22Rv1 (cell line): Measurements from ENCODE around the gene RRP12.
"Not testable (repeated sequence)": the region's sequence is repeated elsewhere in the genome, so short reads cannot be mapped to it uniquely, and the experiment has no call there.

Experiments used
- H3K27ac ChIP-seq: fragments of 450-650 bp; 2 replicates; pipeline ENCODE4 v1.5.1; 2017
- ZFX ChIP-seq: fragments of 450-650 bp; IDR thresholded peaks from 2 replicates; pipeline ENCODE4 v1.6.1; 2017; ENCODE audit warnings: antibody characterized with exemption, borderline replicate concordance
- TF ChIP-seq, protein P1 (sequence below): fragments of 450-650 bp; IDR thresholded peaks from 2 replicates; pipeline ENCODE4 v1.5.1; 2017; ENCODE audit warnings: mild to moderate bottlenecking

The RRP12 gene

DNA sequence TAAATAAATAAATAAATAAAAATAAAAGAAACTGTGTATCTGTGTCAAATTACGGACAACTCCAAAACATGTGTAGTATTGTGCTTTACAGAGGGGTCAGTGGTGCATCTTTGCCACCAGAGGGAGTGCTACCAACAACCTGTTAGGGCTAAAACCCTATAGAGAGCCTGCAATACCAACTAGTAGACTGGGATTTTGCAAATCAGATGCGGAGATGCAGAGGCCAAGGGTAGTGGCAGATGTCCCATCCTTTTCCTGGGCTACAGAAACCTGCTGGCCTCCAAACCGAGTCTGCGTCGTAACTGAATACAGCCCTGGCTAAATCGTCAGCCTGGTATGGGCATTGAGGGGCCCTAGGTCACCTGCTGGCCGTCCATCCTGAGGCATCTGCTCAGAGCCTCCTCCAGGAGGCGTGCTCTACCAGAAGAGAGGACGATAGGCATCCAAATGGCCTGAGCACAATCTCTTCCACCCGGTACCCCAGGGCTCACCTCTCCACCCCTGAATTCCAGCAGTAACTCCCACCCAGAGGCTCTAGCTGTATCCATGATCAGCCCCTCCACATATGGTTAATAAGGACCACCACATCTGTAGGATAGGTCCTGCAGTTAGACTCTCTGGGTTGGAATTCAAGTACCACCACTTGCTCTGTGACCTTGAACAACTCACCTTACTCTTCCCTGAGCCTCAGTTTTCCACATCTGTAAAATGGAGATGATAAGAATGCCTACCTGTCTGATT lies 6.2 kb upstream of the RRP12 start:
- 0 out of 2 replicates have a peak overlapping the region, but pooled peaks have one; percentile 8 for H3K27ac ChIP-seq
- no peak for TF ChIP-seq ZFX
- TF ChIP-seq, protein P1, sequence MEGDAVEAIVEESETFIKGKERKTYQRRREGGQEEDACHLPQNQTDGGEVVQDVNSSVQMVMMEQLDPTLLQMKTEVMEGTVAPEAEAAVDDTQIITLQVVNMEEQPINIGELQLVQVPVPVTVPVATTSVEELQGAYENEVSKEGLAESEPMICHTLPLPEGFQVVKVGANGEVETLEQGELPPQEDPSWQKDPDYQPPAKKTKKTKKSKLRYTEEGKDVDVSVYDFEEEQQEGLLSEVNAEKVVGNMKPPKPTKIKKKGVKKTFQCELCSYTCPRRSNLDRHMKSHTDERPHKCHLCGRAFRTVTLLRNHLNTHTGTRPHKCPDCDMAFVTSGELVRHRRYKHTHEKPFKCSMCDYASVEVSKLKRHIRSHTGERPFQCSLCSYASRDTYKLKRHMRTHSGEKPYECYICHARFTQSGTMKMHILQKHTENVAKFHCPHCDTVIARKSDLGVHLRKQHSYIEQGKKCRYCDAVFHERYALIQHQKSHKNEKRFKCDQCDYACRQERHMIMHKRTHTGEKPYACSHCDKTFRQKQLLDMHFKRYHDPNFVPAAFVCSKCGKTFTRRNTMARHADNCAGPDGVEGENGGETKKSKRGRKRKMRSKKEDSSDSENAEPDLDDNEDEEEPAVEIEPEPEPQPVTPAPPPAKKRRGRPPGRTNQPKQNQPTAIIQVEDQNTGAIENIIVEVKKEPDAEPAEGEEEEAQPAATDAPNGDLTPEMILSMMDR = peak; percentile 96

DNA sequence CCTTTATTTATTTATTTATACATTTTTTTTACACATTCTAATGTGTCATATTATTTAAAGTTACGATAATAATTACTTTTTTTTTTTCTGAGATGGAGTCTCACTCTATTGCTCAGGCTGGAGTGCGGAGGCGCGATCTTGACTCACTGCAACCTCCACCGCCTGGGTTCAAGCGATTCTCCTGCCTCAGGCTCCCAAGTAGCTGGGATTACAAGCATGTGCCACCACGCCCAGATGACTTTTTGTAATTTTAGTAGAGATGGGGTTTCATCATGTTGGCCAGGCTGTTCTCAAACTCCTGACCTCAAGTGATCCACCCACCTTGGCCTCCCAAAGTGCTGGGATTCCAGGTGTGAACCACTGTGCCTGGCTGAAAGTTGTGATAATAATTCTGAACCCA lies 5.3 kb upstream of the RRP12 start:
- not testable (repeated sequence) for H3K27ac ChIP-seq

DNA sequence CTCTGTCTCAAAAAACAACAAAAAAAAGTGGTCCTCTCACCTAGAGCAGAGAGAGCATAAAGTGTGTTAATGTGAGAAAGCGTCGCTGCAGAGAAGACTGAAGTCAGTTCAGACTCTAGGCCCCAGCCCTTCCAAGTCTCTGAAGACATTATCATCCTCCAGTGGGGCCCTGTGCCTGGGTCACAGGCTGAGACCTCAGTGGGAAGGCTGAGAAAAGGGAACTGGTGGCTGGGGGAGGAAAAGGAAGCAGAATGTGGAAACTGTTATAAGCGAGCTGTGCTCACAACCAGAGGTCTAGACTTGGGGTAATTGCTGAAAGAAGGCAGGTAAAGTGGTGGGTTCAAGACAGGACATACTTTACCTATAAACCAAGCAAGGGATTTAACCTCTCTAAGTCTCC lies 4.9 kb upstream of the RRP12 start:
- TF ChIP-seq, protein P1 = no peak
- TF ChIP-seq ZFX = no peak
- no peak overlapping the region for H3K27ac ChIP-seq

DNA sequence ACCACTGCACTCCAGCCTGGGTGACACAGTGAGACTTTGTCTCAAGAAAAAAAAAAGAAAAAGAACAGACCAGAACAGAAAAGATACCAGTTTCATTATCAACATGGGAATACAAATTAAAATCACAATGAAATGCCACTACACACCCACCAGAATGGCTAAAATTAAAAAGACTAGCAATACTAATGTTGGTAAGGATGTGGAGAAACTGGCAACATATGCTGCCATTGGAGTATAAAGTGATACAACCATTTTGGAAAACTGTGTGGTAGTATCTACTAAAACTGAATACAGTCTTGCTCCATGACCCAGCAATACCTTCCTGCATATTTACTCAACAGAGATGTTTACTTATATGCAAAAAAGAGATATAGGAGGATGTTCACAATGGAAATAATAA lies 2.9 kb upstream of the RRP12 start:
- no peak for TF ChIP-seq ZFX
- TF ChIP-seq, protein P1 = no peak

DNA sequence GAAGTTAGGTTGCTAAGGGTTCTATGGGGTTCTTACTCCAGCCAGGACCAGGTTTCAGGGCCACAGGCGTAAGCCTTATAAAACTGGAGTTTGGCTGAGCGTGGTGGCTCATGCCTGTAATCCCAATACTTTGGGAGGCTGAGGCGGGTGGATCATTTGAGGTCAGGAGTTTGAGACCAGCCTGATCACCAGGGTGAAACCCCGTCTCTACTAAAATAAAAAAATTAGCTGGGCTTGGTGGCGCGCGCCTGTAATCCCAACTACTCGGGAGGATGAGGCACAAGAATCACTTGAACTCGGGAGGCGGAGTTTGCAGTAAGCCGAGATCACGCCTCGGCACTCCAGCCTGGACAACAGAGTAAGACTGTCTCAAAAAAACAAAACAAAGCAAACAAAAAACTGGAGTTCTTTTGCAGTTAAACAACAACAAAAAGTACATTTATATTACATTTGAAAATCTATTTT lies 347 bp upstream of the RRP12 start:
- TF ChIP-seq, protein P1 = no peak
- TF ChIP-seq ZFX = no peak
- H3K27ac ChIP-seq = peak overlapping the region; percentile 85

More for the DNA sequence above, 2.9 kb upstream of the RRP12 start:
- H3K27ac ChIP-seq = no peak overlapping the region

DNA sequence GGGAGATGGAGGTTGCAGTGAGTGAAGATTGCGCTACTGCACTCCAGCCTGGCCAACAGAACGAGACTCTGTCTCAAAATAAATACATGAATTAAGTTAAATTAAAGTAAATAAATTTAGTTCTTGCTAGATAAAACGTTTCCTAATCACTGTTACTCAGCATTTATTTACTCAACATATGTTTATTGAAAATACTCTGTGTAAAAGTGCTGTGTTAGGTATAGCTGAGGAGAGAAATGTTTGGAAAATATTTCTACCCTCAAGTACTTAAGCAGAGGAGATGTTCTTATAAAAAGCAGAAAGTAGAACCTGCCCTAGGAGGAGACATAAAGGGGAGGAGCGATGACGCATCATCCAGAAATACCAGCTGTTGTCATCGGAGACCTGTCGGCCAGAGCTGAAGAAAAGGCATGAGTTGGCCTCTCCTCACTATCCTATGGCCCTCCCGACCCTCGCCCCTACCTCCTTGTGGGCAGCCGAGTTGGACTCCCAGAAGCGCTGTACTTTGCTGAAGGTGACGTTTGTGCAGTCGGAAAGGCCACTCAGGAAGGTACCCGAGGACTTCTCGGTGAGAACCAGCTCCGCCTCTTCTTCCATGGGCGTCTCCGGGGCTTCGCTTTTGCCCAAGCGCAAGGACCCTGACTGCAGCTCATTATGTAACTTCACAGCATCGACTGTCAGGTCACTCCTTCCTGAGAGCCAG lies 1.1 kb downstream of the RRP12 start:
- H3K27ac ChIP-seq = peak overlapping the region; percentile 85
- TF ChIP-seq ZFX = no peak
- TF ChIP-seq, protein P1 = no peak

DNA sequence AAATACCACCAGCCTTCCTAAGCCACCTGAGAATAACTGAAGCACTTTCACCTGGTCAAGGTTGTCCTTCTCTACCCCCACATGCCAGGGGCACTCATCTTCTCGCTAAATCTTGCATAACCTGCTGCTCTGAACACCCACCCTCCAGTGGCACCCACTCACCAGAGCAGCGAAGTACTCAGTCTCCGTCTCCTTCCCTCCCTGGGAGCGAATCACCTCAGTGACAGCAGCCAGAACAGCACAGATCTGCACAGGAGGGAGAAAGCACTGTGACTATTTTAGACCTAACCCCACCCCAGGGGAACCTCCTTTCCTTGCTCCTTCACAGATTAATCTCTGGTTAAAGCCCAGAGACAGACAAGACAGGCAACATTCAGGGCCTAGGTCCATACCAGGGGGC lies 5.1 kb downstream of the RRP12 start:
- no peak for TF ChIP-seq ZFX
- TF ChIP-seq, protein P1 = no peak
- no peak overlapping the region for H3K27ac ChIP-seq
